GM23248 (cell line): ENCODE results near the gene PARVA. TPM values are rescaled to one million over a fixed set of nuclear protein-coding genes. Genes with fewer than 3 reads are reported as not detected.

Experiments
- DNase-seq: peaks from one replicate; pipeline ENCODE4 v3.0.0-alpha.2; 2015
- H2AFZ ChIP-seq: fragments of 200-600 bp; sonication (generic); 2 replicates; pipeline ENCODE4 v1.6.1; 2016; ENCODE audit warnings: antibody characterized with exemption
- H3F3A ChIP-seq: fragments of 200-600 bp; sonication (generic); 2 replicates; pipeline ENCODE4 v1.6.1; 2016; ENCODE audit warnings: mild to moderate bottlenecking, antibody characterized with exemption, mixed run types; ENCODE audit not compliant: insufficient read depth
- H3K27ac ChIP-seq: fragments of 200-600 bp; sonication (generic); 2 replicates; pipeline ENCODE4 v1.5.1; 2016; ENCODE audit warnings: mild to moderate bottlenecking
- H3K27me3 ChIP-seq: fragments of 200-600 bp; sonication (generic); replicated peaks from 2 replicates; pipeline ENCODE4 v1.6.1; 2016; ENCODE audit warnings: mild to moderate bottlenecking; ENCODE audit not compliant: insufficient read depth
- H3K36me3 ChIP-seq: fragments of 200-600 bp; sonication (generic); 2 replicates; pipeline ENCODE4 v1.6.1; 2016; ENCODE audit warnings: low read depth, mild to moderate bottlenecking
- H3K4me1 ChIP-seq: fragments of 200-600 bp; sonication (generic); 2 replicates; pipeline ENCODE4 v1.6.1; 2016; ENCODE audit warnings: mild to moderate bottlenecking; ENCODE audit not compliant: insufficient read depth
- H3K4me2 ChIP-seq: fragments of 200-600 bp; sonication (generic); one replicate; pipeline ENCODE4 v1.6.1; 2016; ENCODE audit warnings: mild to moderate bottlenecking; ENCODE audit not compliant: unreplicated experiment
- H3K4me3 ChIP-seq: fragments of 200-600 bp; sonication (generic); 2 replicates; pipeline ENCODE4 v1.5.1; 2016; ENCODE audit warnings: mild to moderate bottlenecking
- H3K79me2 ChIP-seq: fragments of 200-600 bp; sonication (generic); 2 replicates; pipeline ENCODE4 v1.6.1; 2016; ENCODE audit warnings: mild to moderate bottlenecking; ENCODE audit not compliant: insufficient read depth
- H3K9ac ChIP-seq: fragments of 200-600 bp; sonication (generic); 2 replicates; pipeline ENCODE4 v1.6.1; 2016; ENCODE audit warnings: mild to moderate bottlenecking
- H3K9me2 ChIP-seq: fragments of 200-600 bp; sonication (generic); 2 replicates; pipeline ENCODE4 v1.6.1; 2016; ENCODE audit warnings: mixed run types, mild to moderate bottlenecking, moderate library complexity; ENCODE audit not compliant: insufficient read depth
- H3K9me3 ChIP-seq: fragments of 200-600 bp; sonication (generic); one replicate; pipeline ENCODE4 v1.6.1; 2017; ENCODE audit warnings: low read depth
- H4K20me1 ChIP-seq: fragments of 200-600 bp; sonication (generic); 2 replicates; pipeline ENCODE4 v1.6.0; 2016; ENCODE audit not compliant: insufficient read depth
- EZH2 ChIP-seq: fragments of 200-600 bp; sonication (generic); IDR thresholded peaks from 2 replicates; pipeline ENCODE4 v1.6.1; 2018; ENCODE audit warnings: antibody characterized with exemption, mild to moderate bottlenecking; ENCODE audit not compliant: insufficient read depth, poor library complexity, severe bottlenecking
- EZH2phosphoT487 ChIP-seq: fragments of 200-600 bp; sonication (generic); IDR thresholded peaks from 2 replicates; pipeline ENCODE4 v1.6.1; 2018; ENCODE audit warnings: antibody characterized with exemption, moderate library complexity, mild to moderate bottlenecking, low read depth; ENCODE audit not compliant: insufficient read depth
- WGBS, 2 experiments: methylation state at CpG; one replicate each; pipeline ENCODE4 v1.1.6; 2015 to 2017; ENCODE audit warnings: low lambda C conversion rate in 2 of 2, low coverage in 1 of 2; ENCODE audit errors: missing lambda C conversion rate in 2 of 2; 5-methylcytosine and 5-hydroxymethylcytosine counted together
- in situ Hi-C: fragments of 300-500 bp; cut with MboI; formaldehyde crosslinking; loops from 2 replicates; pipeline ENCODE4 v1.15.0; 2020
- polyA plus RNA-seq: library from polyadenylated mRNA; unstranded; fragments of >200 nt; fragmentation: Nextera tagmentation; extraction: Ambion mirVana; gene quantifications from 2 replicates; pipeline ENCODE4 v1.2.1, GENCODE V29; 2016
- total RNA-seq: library from RNA; depleted of rRNA; stranded (reverse); fragments of >200 nt; shearing (Covaris generic); gene quantifications from 2 replicates; pipeline ENCODE4 v1.2.3, GENCODE V29; 2014

The PARVA gene
- total and polyA plus RNA-seq, 2 experiments from 2014 or later = 87.9 to 121 TPM

GRCh38 chr11:12532580-12532979 lies 155.2 kb downstream of the PARVA start:
- H3K4me1 ChIP-seq = peaks cover 31% of the 10 kb centered on the region
- WGBS, 2 experiments = 97 to 98% methylated on average over 14 of the region's 14 CpGs
- no peak overlapping the region for H3K9ac ChIP-seq
- H3K27me3 ChIP-seq = no peaks in the 10 kb centered on the region
- H2AFZ ChIP-seq = no peak overlapping the region
- H3F3A ChIP-seq = peaks cover 47% of the 10 kb centered on the region
- H3K4me3 ChIP-seq = no peak overlapping the region
- in situ Hi-C loops = no loop called here
- H3K79me2 ChIP-seq = no peaks in the 10 kb centered on the region
- H3K36me3 ChIP-seq = peaks cover 27% of the 10 kb centered on the region
- no peak overlapping the region for H3K4me2 ChIP-seq
- H3K9me2 ChIP-seq = no peaks in the 10 kb centered on the region
- no peaks in the 10 kb centered on the region for H4K20me1 ChIP-seq
- DNase-seq = no peak
- TF ChIP-seq EZH2phosphoT487 (no peak), EZH2 (no peak)
- H3K27ac ChIP-seq = no peak overlapping the region
- no peaks in the 10 kb centered on the region for H3K9me3 ChIP-seq

- H3K36me3 ChIP-seq = peaks cover 11% of the 10 kb centered on the region
- no peak for DNase-seq
- H4K20me1 ChIP-seq = no peaks in the 10 kb centered on the region
- no peak overlapping the region for H3K4me2 ChIP-seq
- no peak overlapping the region for H2AFZ ChIP-seq
- 63 to 66% methylated on average over 2 of the region's 2 CpGs for WGBS, 2 experiments
- H3F3A ChIP-seq = peaks cover 57% of the 10 kb centered on the region
- H3K9me3 ChIP-seq = no peaks in the 10 kb centered on the region
- no peak for TF ChIP-seq EZH2phosphoT487
- no peak for TF ChIP-seq EZH2
- no peak overlapping the region for H3K27ac ChIP-seq
- in situ Hi-C loops = no loop called here
- no peaks in the 10 kb centered on the region for H3K27me3 ChIP-seq
- H3K9me2 ChIP-seq = no peaks in the 10 kb centered on the region
- no peak overlapping the region for H3K4me3 ChIP-seq
- no peaks in the 10 kb centered on the region for H3K79me2 ChIP-seq
- H3K4me1 ChIP-seq = peaks cover 41% of the 10 kb centered on the region
- no peak overlapping the region for H3K9ac ChIP-seq
Measured at GRCh38 chr11:12534549-12534948, 157.2 kb downstream of the PARVA start.

GRCh38 chr11:12535321-12535720 lies 157.9 kb downstream of the PARVA start:
- DNase-seq = no peak
- Histone ChIP-seq H3F3A (peaks cover 57% of the 10 kb centered on the region), H4K20me1 (no peaks in the 10 kb centered on the region), H3K9me3 (no peaks in the 10 kb centered on the region), H3K36me3 (peaks cover 11% of the 10 kb centered on the region), H3K27ac (no peak overlapping the region), H2AFZ (no peak overlapping the region), H3K9me2 (no peaks in the 10 kb centered on the region), H3K4me1 (peaks cover 41% of the 10 kb centered on the region), H3K9ac (no peak overlapping the region), H3K27me3 (no peaks in the 10 kb centered on the region), H3K4me3 (no peak overlapping the region), H3K4me2 (no peak overlapping the region), H3K79me2 (no peaks in the 10 kb centered on the region)
- WGBS, 2 experiments = 78 to 87% methylated on average over 3 of the region's 3 CpGs
- in situ Hi-C loops = no loop called here
- TF ChIP-seq EZH2 (no peak), EZH2phosphoT487 (no peak)

- Histone ChIP-seq H3K27me3 (no peaks in the 10 kb centered on the region), H3K4me1 (peaks cover 44% of the 10 kb centered on the region), H3K36me3 (peaks cover 4% of the 10 kb centered on the region; the same call in 1 of the 2 replicates), H3F3A (peaks cover 55% of the 10 kb centered on the region), H3K9ac (no peak overlapping the region), H3K4me2 (no peak overlapping the region), H3K4me3 (no peak overlapping the region), H3K27ac (no peak overlapping the region), H2AFZ (no peak overlapping the region), H4K20me1 (no peaks in the 10 kb centered on the region), H3K9me3 (no peaks in the 10 kb centered on the region), H3K9me2 (no peaks in the 10 kb centered on the region), H3K79me2 (no peaks in the 10 kb centered on the region)
- DNase-seq = no peak
- TF ChIP-seq EZH2 (no peak), EZH2phosphoT487 (no peak)
- WGBS, 2 experiments = 90 to 94% methylated on average over 6 of the region's 6 CpGs
- in situ Hi-C loops = no loop called here
Measured at GRCh38 chr11:12536566-12536965, 159.2 kb downstream of the PARVA start.
